ENCODE results near the gene C10orf105.

Gene C10orf105

DNA sequence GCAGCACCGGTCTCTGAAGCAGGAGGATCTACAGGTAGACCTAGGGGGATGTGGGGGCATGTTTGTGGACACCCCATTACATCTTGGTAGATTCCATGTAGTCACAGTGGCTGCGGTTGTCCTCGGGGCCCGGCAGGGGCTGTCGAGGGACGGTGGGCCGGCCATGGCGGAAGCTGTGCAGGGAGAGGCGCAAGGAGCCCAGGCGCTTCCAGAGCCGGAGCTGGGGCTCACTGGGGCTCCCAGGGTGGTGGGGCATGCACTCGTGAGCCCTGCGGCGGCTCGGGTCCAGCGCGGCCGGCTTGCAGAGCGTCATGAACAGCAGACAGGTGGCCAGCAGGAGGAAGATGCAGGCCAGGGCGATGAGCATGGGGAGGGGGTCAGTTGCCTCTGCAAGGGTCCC lies 3.7 kb downstream of the C10orf105 start:
- no peak for DNase-seq

DNA sequence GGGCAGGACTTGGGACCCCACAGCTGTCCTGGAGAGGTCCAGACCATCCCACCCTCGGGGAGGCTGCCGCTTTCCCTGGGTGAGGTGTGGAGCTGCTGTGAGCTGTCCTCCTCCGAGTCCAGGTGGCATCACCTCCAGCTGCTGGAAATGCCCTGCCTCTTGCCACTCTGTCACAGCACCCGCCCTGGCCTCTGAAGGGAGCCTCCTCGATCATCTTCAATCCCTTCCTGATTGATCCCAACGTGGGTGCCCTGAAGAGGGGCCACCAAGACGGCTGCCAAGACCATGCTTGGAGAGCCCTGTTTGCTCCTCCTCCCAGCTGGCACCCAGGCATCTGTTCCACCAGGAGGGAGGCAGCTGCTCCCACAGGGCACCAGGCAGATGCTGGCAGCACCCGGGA lies 4.6 kb downstream of the C10orf105 start:
- no peak for DNase-seq

DNA sequence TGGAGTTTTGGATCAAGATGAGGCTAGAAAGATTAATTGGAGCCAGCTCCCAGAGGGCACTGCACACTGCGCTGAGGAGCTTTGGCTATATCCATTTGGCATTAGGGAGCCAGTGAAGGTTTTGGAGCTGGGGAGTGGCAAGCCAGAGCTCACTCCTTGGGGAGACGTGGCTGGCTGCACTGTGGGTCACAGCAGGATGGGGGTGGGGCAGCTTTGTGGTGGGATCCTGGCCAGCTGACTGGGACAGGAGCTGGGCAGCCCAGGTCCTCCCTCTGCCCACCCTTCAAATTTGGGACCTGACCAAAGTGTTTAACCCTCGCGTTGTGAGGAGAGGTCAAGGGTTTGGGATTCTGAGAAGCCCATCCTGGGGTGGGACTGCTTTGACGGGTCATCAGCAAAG lies 5.0 kb downstream of the C10orf105 start:
- DNase-seq, result no peak

DNA sequence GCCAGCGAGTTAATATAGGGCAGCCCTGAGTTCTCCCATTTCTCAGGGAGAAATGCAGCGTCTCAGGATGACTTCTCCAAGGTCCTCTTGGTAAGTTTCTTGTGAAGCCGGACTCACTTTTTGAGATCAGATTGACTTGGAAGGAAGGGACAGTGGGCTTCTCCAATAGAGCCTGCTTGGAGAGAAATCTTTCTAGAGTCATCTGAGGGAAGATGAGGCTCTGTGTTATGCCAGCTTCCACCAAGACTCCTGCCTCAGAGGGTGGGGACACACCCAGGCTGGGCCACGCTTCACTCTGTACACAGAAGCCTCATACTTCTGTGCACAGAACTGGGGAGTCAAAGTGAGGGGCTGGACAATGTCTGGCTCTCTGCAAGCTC lies 5.6 kb downstream of the C10orf105 start:
- no peak for DNase-seq

DNA sequence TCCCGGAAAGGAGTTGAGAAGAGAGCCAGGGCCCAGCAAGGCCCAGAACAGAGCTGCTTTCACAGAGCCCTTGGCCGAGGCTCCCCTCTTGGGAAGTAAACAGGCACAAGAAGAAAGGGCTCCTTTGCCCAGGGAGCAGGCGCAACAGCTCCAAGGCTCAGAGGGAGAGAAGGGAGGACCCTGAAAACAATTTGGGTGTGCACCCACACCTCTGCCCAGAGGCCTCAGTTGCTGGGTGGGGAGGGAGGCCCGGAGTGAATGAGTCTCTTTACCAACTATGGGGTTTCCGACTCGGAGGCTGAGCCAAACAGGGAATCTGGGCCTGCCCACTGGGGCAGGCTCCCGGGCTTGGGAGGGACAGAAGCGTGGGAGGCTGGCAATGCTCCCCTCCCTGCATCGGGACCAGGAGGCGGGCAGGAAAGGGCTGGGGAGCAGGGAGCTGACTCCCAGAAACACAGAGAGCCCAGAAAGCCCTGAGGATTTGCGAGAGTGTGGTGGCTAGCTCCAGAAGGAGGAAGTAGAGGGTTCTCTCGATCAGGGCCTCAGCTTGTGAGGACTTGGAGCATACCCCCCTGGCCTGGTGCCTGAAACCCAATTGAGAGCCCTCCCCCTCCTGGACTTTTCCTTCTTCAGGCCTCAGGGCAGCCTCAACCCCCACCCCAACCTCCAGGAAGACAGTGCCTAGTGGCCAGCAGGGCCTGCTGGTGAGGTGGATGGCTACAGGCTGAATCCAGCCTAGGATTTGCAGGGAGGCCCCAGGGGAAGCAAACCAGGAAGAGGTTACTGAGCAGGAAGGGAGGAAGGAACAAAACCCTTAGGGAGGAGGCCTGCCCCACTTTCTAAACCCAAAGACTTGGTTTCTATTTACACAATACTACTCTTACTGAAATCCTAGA lies 6.2 kb downstream of the C10orf105 start:
- peak; percentile 39 for DNase-seq

DNA sequence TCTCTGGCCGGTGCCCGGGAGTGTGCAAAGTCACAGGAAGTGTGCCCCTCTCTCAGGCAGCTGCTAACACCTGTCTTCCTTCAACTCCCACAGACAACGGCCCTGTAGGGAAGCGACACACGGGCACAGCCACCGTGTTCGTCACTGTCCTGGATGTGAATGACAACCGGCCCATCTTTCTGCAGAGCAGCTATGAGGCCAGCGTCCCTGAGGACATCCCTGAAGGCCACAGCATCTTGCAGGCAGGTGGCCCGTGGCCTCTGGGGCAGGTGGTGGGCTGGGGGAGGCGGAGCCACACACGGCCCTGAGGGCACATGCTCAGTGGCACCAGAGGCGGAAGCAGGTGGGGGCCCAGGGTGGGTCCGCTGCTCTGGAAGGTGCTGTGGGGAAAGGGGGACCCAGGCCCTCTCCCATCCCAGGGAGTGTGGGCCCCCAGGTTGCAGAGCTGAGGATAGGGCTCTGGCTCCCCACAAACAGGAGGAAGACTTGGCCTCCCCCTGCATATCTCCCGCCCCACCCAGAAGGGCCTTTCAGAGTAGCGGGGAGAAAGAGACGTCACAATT lies 6.9 kb downstream of the C10orf105 start:
- DNase-seq, result no peak

DNA sequence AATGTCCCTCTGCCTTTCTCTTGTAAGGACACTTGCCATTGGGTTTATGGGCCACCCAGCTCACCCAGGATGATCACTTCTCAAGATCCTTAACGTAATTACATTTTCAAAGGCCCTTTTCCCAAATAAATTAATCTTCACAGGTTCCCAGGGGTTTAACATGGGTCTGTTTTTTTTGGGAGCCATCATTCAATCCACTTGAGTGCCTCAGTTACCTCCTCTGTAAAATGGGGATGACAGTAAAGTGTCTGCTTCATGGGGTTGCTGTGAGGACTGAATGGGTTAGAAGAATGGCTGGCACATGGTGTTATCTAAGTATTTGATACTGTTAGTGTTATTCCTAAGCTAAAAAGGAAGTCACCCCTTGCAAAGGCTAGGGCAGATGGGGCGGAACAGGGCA lies 7.4 kb downstream of the C10orf105 start:
- DNase-seq, result no peak

DNA sequence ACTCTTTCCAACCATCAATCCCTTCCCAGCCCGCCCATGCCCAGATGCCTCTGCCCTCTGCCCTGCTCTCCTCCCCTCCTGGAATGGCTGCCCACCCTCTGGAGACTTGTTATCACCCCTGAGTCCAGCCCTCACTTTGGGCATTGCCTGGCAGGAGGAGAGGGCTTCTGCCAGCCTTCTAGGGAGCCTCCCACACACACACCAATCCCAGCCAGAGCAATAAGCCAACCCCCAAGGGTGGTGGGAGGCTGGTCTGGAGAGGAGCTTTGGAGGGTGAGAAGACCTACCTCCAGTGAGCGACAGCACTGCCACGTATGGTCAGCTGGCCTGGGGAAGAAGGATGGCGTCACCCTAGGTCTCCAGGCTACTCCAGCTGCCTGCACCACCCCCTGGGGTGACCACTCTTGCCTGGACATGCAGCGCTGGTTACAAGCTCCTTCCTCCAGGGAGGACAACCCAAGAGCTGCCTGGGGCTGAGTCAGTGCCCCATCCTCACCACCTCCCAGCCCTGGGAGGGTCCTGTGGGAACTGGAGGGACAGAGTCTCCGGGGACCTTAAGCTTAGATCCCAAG lies 8.4 kb downstream of the C10orf105 start:
- DNase-seq, result no peak

DNA sequence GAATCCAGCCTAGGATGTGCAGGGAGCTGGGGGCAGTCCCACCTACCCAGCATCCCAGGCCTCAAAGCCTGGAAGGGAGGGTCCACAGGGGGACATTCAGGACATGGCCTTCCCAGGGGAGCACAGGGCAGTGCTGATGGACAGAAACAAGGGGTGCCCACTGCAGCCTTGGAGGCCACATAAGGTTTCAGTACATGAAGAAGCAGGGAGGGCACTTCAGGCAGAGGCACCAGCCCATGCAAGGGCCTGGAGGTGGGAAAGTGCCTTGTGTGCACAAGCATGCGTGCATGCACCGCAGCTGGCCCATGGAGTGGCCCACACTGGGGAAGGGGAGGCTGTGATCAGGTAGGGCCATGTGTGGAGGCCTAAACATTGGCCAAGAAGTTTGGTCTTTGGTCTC lies 9.1 kb downstream of the C10orf105 start:
- no peak for DNase-seq

DNA sequence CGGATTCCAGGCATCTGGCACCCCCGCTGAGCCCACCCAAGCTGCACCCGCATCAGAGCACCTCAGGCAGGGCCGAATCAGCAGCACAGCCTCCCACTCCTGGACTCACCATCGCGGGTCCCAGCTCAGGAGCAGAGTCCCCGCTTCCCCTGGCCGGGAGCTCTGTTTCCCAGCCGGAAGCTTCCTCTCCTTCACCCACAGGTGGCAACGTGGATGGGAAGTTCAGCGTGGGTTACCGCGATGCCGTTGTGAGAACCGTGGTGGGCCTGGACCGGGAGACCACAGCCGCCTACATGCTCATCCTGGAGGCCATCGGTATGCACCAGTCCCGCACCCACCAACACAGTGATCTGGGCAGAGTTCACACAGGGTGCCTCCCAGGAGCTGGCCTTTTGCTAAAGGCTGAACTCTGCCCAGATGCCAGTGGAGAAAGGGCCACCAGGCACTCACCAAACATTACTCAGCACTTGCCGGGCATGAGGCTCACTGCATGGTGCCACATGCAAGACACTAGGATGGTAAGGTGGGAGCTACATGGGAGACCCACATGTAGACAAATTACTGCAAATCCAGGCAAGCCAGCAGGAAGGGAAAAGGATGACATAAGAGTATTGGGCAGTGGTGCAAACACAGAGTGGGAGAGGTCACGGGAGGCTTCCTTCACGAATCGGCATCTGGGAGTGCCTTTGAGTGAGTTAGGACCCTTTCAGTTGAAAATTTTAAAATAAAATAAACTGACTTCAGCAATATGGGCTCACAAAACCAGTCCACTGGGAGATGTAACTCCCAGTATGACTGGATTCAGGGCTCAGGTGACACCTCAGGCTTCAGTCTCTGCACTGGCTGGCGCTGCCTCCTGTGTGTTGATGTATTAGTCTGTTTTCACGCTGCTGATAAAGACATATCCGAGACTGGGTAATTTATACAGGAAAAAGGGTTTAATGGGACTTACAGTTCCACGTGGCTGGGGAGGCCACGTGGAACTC lies 10.4 kb downstream of the C10orf105 start:
- DNase-seq, result no peak

DNA sequence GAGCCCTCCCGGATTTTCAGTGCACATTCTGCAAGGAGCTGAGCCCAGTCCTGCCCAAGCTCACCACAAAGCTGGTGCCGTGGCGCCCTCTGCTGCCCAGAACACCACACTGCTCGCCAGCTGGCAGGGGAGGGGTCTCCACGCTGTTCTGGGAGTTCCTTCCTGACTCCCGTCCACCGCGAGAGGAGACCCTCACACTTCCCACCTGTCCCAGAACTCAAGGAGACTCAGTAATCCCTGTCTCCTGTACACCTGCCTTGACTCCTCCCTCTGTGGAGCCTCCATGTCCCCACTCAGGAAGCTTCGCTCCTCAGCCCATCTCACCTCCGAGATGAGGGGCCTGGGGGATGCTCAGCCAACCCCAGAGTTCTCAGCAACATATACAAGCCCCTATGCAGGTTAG lies 11.3 kb downstream of the C10orf105 start:
- DNase-seq, result peak; percentile 59

DNA sequence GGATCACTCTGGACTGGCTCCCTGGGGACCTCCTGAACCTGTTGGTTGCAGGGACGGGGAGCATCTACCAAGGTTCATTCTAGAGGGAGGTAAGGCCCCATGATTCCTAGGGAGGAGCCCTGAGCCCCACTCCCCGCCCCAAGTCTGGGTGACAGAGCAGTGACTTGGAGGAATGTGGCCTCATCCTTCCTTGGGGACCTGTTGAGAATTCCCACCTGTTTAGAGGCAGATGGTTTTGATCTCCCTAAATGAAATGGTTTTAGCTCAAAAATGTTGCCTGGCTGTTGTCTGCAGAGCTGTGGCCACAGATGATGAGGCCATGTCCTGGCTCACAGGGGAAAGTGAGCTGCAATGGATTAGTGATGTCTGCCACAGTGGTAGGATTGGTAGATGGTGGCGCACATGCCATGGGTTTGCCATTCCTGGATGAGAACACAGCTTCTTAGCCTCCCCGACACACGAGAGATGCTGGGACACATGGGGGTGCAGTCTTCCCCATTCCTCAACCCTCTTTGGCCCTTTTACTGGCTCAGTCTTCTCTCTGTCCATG lies 12.3 kb downstream of the C10orf105 start:
- no peak for DNase-seq

DNA sequence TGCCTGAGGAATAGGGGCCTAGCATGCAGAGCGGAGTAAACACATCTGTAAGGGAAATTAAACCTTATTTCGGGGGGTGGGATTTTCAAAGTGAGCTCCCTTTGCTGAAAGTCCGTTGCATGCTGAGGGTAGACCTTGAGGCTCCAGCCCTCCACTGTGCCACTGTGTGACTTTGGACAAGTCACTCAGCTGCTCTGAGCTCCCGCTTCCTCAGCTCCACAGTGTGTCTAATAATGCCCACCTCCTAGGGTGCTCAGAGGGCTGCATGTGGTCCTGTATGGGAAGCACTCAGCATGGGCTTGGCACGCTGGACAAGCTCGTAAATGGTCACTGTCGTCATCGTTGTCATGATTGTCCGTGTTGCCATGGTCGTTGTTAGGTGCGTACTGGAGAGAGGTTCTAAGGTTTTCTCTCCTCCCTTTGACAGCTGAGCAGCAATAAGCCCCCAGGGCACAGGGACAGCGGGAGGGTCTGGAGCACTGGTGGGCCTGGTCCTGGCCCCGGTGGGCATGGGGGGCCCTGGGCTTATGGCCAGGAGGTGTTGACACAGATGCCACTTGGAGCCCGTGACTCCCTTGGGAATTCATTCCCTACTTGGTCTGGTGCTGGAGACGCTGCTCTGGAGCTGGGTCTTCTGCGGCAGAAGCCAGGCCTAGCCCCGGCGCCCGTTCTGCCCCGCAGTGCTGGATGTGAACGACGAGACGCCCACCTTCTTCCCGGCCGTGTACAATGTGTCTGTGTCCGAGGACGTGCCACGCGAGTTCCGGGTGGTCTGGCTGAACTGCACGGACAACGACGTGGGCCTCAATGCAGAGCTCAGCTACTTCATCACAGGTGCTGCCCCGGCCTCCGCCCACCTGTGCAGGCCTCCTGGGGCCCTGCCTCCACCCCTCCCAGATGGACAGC lies 13.1 kb downstream of the C10orf105 start:
- no peak for DNase-seq

DNA sequence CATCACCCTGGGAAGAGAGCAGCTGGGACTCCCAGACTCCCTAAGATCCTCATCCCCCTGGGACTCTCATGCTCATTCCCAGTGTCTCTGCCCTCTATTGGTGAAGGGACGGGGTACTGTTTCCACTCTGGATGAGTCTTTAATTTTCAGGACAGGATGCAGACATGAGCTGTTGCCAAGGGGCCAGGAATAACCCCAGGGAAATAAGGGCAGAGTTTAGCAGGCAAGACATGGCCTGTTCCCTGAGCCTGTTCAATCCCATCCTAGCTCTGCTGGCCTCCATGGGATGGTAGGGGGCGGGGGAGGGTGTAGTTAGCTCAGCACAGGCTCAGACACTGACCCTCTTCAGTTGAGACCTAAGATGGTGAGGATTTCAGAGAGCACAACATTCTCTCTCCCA lies 14.0 kb downstream of the C10orf105 start:
- DNase-seq, result no peak

DNA sequence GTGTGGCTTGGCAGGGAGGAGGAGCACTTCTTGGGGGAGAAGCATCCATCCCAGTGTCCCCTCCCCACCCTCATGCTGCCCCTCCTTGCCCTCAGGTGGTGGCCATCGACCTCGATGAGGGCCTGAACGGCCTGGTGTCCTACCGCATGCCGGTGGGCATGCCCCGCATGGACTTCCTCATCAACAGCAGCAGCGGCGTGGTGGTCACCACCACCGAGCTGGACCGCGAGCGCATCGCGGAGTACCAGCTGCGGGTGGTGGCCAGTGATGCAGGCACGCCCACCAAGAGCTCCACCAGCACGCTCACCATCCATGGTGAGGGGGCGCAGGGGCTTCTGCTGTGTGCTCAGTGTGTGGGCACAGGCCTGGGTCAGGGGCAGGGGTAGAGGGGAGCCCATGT lies 14.8 kb downstream of the C10orf105 start:
- DNase-seq, result no peak

DNA sequence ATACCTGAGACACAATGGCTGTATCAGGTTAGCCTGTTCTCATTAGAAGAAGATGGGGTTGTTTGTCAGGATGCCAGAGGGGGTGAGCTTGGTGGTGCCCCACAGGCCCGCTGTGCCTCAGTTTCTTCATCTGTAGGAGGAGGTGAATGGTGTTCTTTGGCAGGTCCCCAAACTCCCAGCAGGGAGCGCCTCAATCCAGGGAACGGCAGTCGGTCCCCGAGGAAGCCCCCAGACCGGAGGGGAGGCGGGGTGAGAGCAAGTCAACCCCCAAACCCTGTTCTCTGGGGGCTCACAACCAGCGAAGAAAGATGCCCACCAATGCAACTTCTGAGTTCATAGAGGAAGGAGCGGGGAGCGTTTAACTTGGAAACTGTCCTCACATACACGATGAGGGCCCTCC lies 16.0 kb downstream of the C10orf105 start:
- no peak for DNase-seq

DNA sequence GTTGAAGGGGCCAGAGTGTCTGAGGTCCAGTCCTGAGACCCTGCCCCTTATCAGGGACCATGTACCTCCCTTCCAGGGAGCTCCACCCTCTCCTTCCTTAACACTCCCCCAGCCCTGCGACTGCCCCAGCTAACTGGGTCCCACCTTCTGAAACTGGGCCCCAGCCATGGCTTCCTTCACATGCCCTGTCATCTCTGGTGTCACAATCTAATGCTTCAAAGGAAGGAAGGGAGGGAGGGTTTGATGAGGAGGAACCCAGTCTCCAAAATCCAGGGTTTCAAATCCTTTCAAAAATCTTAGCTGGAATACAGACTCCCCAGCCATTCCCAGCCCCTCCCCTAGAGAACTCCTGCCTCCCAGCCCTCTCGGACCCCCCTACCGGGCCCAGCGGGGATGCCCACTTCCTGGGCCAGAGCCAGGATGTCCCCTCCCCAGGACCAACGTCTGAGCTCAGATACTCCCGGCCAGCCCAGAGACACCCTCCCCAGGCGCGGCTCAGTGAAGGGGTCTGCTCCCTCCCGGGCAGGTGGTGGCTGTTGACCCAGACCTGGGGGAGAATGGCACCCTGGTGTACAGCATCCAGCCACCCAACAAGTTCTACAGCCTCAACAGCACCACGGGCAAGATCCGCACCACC lies 18.0 kb downstream of the C10orf105 start:
- no peak for DNase-seq

DNA sequence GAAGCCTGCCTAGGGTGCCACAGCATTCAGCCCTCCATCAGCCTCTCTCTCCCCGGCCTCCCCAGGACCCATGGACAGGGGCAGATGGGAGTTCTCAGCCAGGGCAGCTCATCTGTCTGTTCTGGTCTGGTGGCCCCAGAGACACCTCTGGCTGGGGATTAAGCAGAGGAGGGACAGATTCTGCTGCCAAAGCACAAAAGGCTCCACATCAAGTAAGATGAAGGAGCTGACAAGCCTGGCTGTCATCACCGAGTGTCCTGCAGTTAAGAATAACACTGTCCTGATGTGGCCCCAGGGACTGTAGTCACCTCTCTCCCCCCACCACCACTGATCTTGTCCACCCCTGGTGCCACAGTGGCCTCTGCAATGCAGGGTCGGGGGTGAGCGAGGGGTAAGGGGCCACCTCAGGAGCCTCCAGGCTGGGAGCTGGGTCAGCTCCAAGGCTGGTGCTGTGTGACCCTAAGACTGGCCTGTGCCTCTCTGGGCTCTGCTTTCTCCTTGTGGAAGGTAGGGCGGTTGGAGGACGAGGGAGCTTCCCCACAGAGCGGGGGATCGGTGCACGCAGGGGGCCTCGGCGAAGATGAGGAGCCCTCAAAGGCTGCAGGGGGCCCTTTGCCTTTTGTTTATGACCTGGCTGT lies 18.7 kb downstream of the C10orf105 start:
- DNase-seq, result no peak

DNA sequence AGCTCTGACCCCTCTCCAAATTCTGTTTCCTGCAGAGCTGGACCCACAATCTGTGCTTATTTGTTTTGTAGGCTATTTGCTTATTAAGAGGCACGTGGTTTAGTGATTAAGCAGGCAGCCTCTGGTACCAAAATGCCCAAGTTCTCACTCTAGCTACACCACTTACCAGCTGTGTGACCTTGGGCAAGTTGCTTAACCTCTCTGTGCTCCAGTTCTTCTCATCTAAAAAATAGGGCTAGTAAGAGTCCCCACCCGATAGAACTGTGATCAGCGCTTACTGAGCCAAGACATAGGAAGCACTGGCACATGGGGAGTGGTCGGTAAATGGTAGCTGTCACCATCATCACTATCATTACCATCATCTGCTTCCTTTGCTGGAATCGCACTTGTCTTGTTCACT lies 20.8 kb downstream of the C10orf105 start:
- no peak for DNase-seq

DNA sequence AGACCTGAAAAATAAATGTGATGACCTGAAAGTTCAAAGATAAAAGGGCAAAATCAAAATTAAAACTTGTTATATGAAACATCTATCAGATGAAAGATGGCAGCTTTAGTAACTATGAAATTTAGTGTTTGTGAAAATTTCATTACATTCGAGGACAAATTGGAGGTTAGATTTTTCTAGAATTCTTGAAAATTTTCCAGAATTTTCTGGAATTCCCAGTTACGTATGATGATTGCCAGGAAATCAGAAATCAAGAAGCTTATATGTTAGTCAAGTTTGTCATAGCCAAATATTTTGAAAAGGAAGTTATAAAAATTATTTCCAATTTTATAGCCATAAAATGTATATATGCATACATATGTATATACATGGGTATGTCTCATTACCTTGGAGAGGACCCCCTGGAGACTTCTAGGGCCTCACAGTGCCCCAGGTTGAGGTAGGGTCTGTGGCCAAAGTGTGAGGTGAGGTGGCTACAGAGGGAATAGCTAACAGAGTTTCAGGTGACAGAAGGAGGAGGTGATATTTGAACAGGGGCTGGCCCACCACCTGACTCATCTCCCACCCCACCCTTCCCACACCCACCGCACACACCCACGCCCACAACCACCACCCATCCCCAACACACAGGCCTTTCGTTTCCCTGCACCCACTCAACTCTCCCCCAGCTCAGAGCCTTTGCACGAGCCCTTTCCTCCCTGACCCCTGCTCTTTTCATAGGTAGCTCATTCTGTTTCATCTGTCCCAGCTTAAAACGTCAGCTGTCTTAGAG lies 21.5 kb downstream of the C10orf105 start:
- peak; percentile 19 for DNase-seq
